Camera-type eye (tissue), 1 donor: ENCODE data around the gene TMEM196. TPM values are rescaled to one million over a fixed set of nuclear protein-coding genes. Genes with fewer than 3 reads are reported as not detected.

Experiments
- total RNA-seq: library from RNA; depleted of rRNA; stranded (reverse); fragments of >200 nt; gene quantifications from one replicate; pipeline ENCODE4 v1.2.3, GENCODE V29; 2014

TMEM196 gene
- 9.7 TPM for total RNA-seq

GRCh38 chr7:19772841-19773760 is at the start of gene TMEM196:
TMEM196 (minus strand) TSS chr7:19773617; CDS start chr7:19772696, 921 bp downstream.

GRCh38 chr7:19708397-19709248 is 64.8 kb downstream of the TMEM196 start, which contains the start of gene POLR1F:
POLR1F (minus strand) TSS chr7:19709037; CDS start chr7:19709016, 21 bp downstream.

Other genes starting within 250 kb of the TMEM196 start
- gene POLR1F, start 64.6 kb downstream of the TMEM196 start, total RNA-seq, result 18.1 TPM